NCI-H128 (cell line): ENCODE results near the gene ADARB2.

ENCODE experiments used
- DNase-seq: peaks from one replicate; lab custom pipeline; 2025; ENCODE audit not compliant: unreplicated experiment; lab: John Stamatoyannopoulos, UW

The ADARB2 gene

DNA sequence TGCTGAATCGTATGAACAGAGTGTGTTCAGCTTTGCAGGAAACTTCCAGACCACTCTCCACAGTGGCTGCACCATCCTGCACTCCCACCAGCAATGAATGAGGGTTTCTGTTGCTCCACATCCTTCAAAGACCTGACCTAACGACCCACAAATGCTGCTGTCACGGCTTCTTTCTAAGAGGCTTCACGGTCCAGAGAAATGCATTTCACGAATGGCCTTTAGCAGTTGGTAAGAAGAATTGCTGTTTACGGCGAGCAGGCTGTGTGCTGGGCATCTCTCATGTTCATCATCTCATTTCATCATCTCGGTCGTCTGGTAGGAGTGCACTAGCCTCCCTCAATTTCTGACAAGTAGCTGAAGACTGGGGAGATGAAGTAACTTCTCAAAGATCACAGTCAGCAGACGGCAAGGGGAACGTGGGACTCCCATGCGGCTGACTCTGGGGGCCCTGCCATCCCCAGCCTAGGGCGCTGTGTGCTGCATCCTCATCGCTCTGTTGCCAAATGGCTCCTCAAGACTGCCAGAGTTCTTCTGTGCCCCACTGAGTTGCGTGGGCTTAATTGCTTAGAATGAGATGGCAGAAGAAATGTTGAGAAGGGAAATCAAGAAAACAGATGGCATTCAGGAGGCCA is 72.9 kb downstream of the ADARB2 start:
- DNase-seq = no peak

DNA sequence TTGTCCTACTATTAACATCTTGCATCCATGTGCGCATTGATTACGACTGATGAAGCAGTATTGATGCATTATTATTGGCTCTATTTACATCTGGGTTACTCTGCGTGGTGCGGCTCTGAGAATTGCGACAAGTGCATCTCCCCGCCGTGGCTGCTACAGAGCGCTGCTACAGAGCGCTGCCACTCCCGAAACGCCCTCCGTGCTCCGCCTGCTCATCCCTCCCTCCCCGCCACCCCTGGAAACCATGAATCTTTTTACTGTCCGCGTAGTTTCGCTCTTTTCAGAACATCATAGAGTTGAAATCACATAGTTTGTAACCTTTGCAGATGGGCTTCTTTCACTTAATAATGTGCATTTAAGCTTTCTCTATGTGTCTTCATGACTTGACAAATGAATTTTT is 74.1 kb downstream of the ADARB2 start:
- no peak for DNase-seq

DNA sequence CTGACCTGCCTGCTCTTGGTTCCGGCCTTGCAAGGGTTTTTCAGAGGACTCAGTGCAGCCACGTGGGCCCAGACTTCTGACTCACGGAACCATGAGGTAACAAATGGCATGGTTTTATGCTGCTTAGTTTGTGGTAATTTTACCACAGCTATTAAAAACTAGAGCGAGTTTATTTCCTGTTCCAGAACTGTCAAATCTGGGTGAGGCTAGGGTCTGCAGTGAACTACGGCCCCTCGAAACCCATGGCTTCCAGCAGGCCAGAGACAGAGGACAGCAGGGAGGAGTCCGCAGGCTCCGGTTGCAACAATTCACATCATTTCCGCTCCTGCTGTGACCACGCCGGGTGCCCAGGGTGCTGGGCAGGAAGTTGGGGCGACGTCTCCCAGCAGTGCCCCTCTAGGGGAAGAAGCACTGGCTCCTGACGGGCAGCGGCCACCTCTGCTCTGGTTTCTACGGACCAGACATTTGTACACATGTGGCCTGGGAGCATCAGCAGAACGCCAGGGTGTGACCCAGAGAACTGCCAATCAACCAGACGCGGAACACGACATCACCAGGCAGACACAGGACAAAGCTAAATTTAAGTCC is 74.8 kb downstream of the ADARB2 start:
- no peak for DNase-seq

DNA sequence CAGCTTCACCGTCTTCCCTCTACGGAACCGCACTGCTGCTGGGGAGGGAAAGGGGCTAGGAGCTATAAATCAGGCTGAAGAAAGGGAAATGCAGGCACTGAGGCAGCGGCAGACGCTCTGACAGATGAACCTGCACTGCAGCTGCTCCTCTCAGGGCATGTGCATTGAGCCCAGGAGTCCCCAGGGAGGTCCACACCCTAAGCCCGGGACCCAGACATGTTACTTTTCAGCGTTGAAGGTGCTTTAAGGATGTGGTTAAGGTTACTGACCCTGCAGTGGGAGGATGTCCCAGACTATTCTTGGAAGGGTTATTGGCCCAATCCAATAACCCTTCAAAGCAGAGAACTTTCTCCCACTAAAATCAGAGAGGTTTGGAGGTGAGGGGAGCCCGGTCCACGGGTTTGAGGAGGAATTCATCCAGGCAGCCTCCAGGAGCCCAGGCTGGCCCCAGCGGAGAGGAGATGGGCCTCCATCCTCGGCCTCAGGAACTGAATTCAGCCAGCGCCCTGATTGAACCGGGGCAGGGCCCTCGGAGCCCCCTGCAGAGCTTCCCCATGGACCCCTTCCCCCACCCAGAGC is 75.4 kb downstream of the ADARB2 start:
- DNase-seq = no peak

DNA sequence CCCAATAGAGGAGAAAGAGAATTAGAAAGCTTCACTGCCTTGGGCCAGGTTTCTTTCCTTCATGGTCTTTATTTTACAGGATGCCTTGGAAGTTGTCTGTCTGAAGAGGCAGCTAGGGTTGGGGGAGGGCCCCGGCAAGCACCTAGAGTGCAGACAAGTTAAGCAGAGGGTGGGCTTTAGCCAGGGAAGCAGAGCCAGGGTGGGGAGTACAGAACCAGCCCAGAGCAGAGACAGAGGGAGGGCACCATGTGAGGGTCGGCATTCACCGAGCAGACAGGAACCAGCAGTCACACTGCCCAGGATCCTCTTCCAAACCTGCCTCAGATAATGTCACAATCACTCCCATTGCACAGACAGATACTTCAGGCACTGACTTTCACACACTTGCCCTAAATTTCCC is 75.9 kb downstream of the ADARB2 start:
- no peak for DNase-seq

DNA sequence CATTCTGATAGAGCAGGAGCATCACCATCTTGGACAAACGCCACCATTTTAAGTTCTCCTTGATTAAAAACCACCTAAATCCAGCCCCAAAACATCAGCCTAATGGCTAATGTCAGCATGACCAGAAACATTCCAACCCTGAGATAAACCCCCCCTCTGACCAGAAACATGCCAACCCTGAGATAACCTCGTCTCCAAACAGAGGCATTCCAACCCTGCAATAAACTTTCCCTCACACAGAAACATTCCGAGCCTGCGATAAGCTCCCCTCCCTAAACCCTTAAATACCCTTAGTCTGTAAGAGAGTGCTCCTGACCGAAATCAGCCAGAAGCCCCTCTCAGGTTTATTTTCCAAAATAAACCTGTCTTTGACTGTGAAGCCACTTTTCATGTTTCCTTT is 76.5 kb downstream of the ADARB2 start:
- no peak for DNase-seq

DNA sequence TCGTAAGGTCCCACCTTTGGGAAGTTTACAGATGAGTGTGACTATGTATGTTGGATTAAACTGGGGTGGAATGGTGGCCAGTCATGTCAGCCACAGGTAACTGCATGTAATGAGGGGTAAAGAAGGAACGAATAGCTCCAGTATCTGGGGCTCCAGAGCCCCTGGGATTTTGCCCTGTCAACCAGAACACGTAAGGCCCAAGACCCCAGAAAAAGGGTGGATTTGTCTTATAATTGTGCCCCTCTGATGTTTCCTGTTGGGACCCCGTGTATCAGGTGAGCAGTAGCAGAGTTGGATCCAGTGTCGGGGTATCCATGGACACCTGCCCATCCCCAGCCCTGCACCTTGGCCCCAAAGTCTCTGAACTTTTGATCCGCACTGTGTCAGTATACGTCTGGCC is 76.9 kb downstream of the ADARB2 start:
- DNase-seq = no peak

DNA sequence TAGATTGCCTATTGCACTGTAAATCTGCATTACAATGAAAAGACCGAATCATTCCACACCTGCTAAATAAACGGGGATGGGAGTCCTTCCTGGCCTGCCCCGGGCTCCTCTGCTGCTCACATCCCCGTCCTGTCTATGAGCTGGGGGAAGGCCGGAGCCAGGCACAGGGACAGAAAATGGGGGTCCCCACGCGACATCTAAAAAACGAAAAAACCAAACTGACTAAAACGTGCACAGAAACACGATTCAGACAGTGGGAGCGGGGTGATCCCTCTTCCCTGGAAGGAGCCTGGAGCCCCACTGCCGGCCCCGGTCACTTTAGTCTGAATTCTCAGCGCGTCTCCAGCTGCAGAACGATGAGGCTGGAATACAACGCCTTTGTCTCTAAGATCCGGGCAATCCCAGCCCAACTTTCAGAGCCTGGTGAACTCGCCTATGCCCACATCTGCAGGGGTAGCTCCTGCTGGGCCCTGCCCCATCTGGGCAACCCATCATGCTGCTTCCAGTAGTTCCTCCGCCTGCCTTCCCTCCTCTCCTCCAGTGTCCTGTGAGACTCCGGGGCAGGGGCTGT is 78.0 kb downstream of the ADARB2 start:
- no peak for DNase-seq

DNA sequence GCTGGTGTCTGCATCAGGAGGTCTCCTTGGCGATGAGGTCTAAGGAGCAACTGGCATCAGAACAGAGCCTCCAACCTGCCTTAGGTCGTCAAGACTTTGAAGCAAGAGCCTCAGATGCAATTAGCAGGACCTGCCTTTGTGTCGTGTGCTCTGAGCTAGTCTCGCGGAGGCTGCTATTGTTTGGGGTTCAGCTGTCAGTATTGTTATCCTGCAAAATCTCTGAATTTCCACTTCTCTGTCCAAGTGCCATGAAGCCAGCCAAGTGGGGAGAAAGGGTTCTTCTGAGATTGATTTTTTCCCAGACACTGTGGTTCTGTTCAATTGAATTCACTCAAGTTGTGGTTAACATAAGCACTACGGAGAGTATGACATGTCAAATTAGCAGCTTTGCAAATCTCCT is 78.7 kb downstream of the ADARB2 start:
- DNase-seq = no peak

DNA sequence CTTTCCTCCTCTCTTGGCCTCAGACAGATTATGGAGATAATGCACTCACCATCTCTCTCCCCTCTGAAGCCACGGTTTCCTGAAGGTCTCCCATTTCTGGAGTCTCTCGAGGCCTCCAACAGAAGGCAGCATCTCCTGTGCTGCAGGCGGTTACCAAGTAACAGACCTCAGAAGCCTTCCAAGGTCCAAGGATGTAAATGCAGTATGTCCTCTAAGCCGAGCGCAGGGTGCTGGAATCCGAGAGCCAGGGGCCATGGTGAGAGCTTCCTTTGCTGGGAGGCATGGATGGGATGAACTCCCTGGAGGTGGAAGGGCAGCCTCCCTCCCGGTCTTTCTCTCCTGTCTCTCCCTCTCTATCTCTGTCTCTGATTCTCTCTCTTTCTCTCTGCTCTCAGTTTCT is 79.8 kb downstream of the ADARB2 start:
- no peak for DNase-seq

DNA sequence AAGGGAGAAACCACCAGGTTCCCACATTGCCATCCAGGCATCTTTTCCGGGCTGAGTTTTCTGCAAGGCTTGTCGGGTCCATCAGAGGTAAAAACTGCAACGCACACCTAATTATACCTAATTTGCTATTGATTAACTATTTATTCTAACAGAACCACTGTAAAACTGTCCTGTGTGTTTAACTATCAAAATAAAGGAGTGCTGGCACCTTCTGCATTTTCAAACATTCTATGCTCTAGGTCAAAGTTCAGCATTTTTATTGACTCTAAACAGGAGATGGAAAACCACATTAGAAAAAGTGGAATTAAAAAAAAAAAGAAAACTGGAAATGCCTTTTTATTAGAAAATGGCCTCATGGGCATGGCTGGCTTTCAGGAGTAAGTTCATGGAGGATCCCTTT is 82.0 kb downstream of the ADARB2 start:
- no peak for DNase-seq

DNA sequence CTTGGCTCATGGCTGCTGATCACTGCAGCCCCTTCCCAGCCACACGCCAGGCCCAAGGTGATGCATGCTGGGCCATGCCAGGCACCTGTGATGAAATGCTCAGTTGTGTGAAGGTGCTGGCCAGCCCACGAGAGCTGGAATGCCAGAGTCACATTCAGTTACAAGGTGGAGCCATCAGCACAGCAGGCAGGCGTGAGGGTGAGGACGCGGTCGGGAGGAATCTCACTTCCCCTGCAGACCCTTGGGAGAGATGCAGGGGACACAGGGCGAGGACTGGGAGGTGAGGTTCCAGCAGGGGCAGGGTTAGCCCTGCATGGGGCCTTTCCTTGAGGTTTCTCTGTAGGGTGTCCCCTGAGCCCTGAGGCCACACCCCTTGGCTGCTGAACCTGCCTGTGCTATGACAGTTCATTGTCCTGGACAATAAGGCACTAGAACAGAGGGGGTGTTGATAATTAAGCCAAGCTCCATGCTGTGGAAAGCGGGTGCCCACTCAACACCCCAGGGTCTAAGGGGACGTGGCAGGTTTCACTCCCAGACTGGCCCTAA is 82.4 kb downstream of the ADARB2 start:
- DNase-seq = no peak

DNA sequence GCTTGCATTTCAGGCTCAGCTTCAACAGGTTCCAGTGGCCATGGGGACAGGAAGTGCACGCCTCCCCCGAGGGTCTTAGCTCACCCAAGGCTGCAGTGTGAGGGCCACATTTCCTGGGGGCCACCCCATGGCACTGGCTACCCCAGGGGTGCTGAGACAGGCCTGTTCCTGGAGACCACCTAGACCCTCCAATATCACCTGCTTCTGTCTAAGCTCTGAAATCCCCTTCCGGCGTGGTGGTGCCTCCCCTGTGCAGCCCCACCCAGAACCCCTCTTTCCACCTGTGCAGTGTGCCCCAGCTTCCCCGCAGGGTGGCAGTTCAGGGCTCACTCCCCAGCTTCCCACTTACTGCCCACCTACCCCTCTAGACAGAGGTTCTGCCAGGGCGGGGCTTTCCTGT is 83.1 kb downstream of the ADARB2 start:
- no peak for DNase-seq

DNA sequence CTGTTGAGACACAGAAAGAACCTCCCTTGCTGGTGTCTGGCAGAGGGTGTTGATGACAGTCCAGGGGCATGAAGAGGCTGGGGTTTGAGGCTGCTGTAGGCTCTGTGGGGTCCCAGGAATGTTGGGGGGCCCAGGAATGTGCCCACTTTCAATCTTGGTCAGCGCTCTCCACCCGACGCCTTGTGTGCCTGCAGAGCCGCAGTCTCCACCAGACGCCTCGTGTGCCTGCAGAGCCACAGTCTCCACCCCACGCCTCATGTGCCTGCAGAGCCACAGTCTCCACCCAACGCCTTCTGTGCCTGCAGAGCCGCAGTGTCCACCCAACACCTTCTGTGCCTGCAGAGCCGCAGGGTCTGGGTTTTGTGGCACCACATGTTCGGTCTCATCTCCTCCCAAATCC is 84.0 kb downstream of the ADARB2 start:
- DNase-seq = no peak

DNA sequence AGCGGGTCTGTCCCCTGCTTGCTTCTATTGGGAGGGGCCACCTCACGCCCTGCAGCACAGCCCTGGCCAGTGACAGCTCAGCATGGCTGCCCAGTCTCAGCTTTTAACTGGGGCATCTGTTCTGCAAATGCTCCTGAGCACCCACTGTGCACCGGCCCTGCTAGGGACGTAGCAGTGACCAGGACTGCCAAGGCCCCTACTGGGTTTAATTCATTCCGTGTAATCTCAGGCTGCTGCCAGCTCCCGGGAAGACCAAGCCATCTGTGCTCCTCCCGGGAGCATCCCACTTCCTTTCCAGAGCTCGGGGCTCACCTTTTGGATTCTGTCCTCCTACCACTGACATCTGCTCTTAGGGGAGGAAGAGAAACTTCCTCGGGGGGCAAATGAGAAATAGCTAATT is 85.2 kb downstream of the ADARB2 start:
- no peak for DNase-seq

DNA sequence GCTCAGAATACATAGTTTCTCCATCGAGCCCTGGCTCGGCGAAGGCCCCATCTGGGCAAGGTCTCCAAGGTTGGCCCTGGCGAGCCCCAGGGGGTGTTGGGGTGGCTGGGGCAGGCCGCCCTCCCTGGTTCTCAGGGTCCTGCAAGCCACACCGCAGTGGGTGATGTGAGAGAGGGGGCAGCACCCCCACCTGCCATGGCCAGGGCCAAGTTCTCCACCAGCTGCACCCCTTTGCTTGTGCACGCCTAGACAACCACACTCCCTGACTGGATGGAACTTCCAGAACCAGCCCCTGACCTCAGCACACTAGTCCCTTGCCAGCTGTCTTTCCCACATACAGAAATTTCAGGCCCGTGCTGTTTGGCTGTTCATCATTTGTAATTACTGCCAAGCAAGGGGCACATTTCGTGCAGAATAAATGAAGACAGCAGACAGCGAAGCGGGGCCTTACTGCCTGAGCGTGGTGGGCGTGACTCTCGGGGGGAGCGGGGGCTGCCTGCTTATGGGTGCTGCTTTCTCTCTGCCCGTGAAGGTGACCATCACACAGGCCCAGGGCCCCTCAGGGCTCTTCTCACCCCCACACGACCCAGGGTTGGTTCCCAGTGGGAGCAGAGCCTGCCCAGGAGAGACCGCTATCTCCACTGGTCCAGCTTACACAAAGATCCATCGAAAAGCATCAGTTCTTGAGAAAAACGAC is 85.9 kb downstream of the ADARB2 start:
- DNase-seq = no peak

DNA sequence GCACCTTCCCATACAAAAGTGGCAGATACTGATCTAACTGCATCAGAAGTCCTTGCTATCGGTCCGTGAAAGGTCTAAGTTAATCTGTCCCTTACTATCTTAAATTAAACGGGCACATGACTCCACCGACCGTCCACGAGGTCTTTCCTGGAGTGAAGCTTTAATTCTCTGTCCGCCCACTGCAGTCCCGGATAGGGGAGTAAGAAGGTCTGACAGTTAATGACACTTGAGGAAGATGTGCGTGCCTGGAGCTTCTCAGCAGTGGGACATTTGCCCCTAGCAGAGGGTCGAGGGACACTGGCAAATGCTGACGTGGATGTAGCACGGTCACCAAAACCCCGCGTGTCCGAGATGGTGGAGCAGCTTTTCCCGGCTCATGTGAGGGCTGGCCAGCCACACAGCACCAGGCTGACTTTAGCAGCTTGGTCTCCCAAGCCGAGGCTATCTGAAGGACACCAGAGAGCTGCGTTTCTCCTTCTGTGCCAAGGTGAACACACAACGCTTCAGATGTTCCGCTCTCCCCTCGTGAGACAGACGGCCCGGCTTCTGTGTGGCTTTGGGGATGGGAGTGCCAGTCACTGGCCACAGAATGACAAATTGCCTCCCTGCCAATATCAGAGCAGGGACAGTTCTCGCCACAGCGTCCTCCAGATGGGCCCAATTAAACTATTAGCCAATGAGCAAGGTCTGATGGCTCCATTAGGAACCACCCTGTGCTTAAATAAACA is 86.6 kb downstream of the ADARB2 start:
- DNase-seq = no peak

DNA sequence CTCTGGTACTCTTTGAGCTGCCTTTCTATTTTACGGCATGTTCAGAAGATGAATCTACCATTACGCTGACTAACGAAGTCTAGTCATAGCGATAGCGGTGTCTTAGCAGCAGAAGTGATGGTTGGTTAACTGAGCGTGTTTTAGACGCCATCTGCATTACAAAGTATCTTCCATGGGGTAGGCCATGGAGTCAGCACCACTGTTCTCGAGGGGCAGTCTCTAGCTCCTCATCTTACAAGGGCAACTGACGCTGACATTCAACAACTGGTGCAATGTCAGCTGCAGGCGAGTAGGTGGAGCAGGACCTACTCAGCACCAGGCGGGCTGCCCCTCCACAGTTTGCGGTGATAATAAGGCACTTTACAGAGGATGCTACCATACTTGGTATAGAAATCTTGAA is 88.7 kb downstream of the ADARB2 start:
- DNase-seq = no peak

DNA sequence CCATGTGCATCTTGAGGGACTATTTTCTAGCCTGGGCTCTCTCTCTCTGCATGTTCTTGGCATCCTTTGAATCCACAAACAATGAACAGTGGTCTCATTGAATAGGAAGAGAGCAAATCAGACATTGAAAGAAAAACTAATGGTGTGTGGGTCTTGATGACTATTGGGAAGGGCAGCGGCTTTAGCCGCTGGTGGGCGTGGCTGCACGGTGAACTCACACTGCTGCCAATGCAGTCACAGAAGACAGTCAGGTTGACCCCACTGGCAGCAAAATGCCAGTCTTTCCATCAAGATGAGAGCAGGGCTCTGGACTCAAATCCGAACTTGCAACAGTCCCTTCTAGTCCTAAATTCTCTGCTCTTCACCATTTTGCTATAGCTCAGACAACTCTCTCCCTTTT is 91.0 kb downstream of the ADARB2 start:
- DNase-seq = no peak

DNA sequence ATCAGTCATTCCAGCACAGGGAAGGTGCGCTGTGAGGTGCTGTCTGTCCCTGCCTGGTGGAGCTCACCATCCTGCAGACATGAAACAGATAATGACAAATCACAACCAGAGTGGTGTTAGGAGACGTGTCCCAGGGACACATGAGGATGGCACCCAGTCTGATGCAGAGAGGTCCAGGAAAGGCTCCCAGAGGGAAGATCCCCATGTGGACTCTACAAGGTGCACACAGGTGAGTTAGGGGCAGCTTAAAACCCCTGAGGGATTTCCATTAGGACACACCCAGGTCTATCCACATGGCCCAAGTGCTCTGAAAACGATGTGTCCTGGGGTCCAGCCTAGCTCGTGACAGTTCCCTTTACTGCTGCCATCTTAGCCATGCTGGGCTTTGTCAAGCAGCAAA is 91.4 kb downstream of the ADARB2 start:
- DNase-seq = no peak

DNA sequence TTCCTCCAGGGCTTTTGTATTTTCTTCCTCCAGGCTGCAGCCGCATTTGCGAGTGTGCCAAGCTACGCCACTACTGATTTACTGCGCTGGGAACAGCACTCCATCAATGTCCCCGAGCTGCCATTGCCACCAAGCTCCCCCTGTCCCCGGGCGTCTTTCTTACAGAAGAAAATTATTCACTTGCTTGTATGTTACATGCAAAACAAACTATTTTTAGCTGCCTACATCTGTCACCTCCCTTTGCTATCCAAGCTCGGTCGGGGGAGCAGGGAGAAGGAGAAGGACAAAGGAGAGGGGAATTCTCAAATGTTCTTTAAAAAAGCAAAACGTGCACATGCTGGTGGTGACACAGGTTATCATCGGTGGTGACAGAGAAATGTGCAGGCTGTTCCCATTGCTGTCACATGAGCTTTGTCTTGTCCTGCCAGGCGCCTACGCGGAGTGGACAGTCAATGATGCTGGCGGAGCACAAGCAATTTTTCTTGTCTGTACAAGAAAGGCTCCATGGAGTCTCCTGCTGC is 93.1 kb downstream of the ADARB2 start:
- DNase-seq = no peak
